Body of pancreas (tissue), 4 donors: ENCODE results near the gene TGFB1I1. TPM values are rescaled to one million over a fixed set of nuclear protein-coding genes. Genes with fewer than 3 reads are reported as not detected.

Experiments
- ATAC-seq: fragments of 150-250 bp; one replicate; pipeline ENCODE4 v1.9.1; 2016
- DNase-seq, 4 donors: peaks; one replicate each; pipeline ENCODE4 v3.0.0-alpha.2; 2019
- H3K27ac ChIP-seq, 4 donors: fragments of 200-600 bp; sonication (generic); 1 replicate in 3 of 4; 2 replicates in 1 of 4; pipeline versions ENCODE4 v1.5.1 to v1.6.1; 2016 to 2019; ENCODE audit warnings: mild to moderate bottlenecking in 1 of 4, mixed read lengths in 1 of 4, moderate library complexity in 1 of 4
- H3K27me3 ChIP-seq, 2 donors: fragments of 200-600 bp; sonication (generic); one replicate each; pipeline ENCODE4 v1.6.0; 2016; ENCODE audit warnings: mild to moderate bottlenecking in 1 of 2
- H3K36me3 ChIP-seq, 2 donors: fragments of 200-600 bp; sonication (generic); replicated peaks in 1 of 2; 2 replicates each; pipeline ENCODE4 v1.5.1; 2016; ENCODE audit warnings: low read depth in 2 of 2; ENCODE audit not compliant: insufficient read depth in 1 of 2
- H3K4me1 ChIP-seq: fragments of 200-600 bp; sonication (generic); one replicate; pipeline ENCODE4 v1.6.0; 2016
- H3K4me3 ChIP-seq, 2 donors: fragments of 200-600 bp; sonication (generic); 1 replicate in 1 of 2; 2 replicates in 1 of 2; pipeline ENCODE4 v1.5.1; 2016 to 2019
- H3K9me3 ChIP-seq, 3 donors: fragments of 200-600 bp; sonication (generic); 1 replicate in 2 of 3; 2 replicates in 1 of 3; pipeline ENCODE4 v1.5.1; 2016
- CTCF ChIP-seq, 7 experiments: fragments of 450-650 bp in 4 of 7; fragments of 200-600 bp in 3 of 7; sonication (generic) in 3 of 7; IDR thresholded peaks; one replicate each; pipeline ENCODE4 v1.5.1; 2016 to 2019; ENCODE audit warnings: antibody characterized with exemption in 7 of 7
- POLR2A ChIP-seq, 3 donors: fragments of 450-650 bp; IDR thresholded peaks; one replicate each; pipeline ENCODE4 v1.6.1; 2016; ENCODE audit warnings: antibody characterized with exemption in 3 of 3, mild to moderate bottlenecking in 2 of 3
- WGBS, 2 donors: methylation state at CpG; one replicate each; pipeline ENCODE4 v1.1.5; 2017; 5-methylcytosine and 5-hydroxymethylcytosine counted together
- intact Hi-C: fragments of 100-400 bp; cut with DNase I; formaldehyde crosslinking; loops from one replicate; pipeline ENCODE4 v1.15.1; 2023
- total RNA-seq, 2 donors: library from RNA; depleted of rRNA; stranded (reverse); fragments of >200 nt; gene quantifications; one replicate each; pipeline ENCODE4 v1.1.0, GENCODE V29; 2016

Gene TGFB1I1
- total RNA-seq, 2 donors from 2014 or later, result 8.6 to 16.6 TPM

GRCh38 chr16:31461201-31461920 is 10.6 kb upstream of the TGFB1I1 start:
- no peak overlapping the region for H3K27ac ChIP-seq
- DNase-seq (no peak), ATAC-seq (no peak)
- H3K27me3 ChIP-seq, result no peaks in the 10 kb centered on the region
- intact Hi-C loops, result no loop called here
- H3K9me3 ChIP-seq, result no peaks in the 10 kb centered on the region
- TF ChIP-seq CTCF (IDR thresholded peaks at IDR 0.05) (no peak), POLR2A (IDR thresholded peaks at IDR 0.05) (no peak)
- no peak overlapping the region for H3K4me3 ChIP-seq
- peaks cover 27% of the 10 kb centered on the region for H3K4me1 ChIP-seq
- H3K36me3 ChIP-seq, result peaks cover 0 to 12% of the 10 kb centered on the region in 2 donors
- 80 to 83% methylated on average over 7 to 10 of the region's 10 CpGs for WGBS, 2 donors

GRCh38 chr16:31461921-31462804 is 9.8 kb upstream of the TGFB1I1 start:
- no peaks in the 10 kb centered on the region for H3K27me3 ChIP-seq
- DNase-seq (no peak), ATAC-seq (no peak)
- intact Hi-C loops, result no loop called here
- H3K27ac ChIP-seq, result no peak overlapping the region
- no peak overlapping the region for H3K4me3 ChIP-seq
- TF ChIP-seq CTCF (IDR thresholded peaks at IDR 0.05), result no peak
- TF ChIP-seq POLR2A (IDR thresholded peaks at IDR 0.05), result no peak
- peaks cover 19% of the 10 kb centered on the region for H3K4me1 ChIP-seq
- peaks cover 0 to 12% of the 10 kb centered on the region in 2 donors for H3K36me3 ChIP-seq
- 89 to 90% methylated on average over 16 to 33 of the region's 35 CpGs for WGBS, 2 donors
- H3K9me3 ChIP-seq, result no peaks in the 10 kb centered on the region

- H3K27me3 ChIP-seq, result no peaks in the 10 kb centered on the region
- H3K27ac ChIP-seq, result no peak overlapping the region
- 92 to 97% methylated on average over 14 to 33 of the region's 36 CpGs for WGBS, 2 donors
- no peaks in the 10 kb centered on the region for H3K9me3 ChIP-seq
- intact Hi-C loops, result no loop called here
- peaks cover 0 to 12% of the 10 kb centered on the region in 2 donors for H3K36me3 ChIP-seq
- TF ChIP-seq CTCF (IDR thresholded peaks at IDR 0.05) (no peak), POLR2A (IDR thresholded peaks at IDR 0.05) (no peak)
- ATAC-seq, result no peak
- DNase-seq, result no peak
- no peak overlapping the region for H3K4me3 ChIP-seq
- peaks cover 9% of the 10 kb centered on the region for H3K4me1 ChIP-seq
These were observed 7.6 kb upstream of the TGFB1I1 start for GRCh38 chr16:31464348-31464769.

GRCh38 chr16:31464781-31465260 is 7.1 kb upstream of the TGFB1I1 start:
- intact Hi-C loops, result no loop called here
- Histone ChIP-seq H3K4me3 (no peak overlapping the region), H3K36me3 (peaks cover 0 to 12% of the 10 kb centered on the region in 2 donors), H3K27ac (no peak overlapping the region), H3K4me1 (peaks cover 9% of the 10 kb centered on the region), H3K27me3 (no peaks in the 10 kb centered on the region), H3K9me3 (no peaks in the 10 kb centered on the region)
- ATAC-seq (no peak), DNase-seq (no peak)
- no peak for TF ChIP-seq POLR2A (IDR thresholded peaks at IDR 0.05)
- 91 to 95% methylated on average over 9 to 16 of the region's 17 CpGs for WGBS, 2 donors

GRCh38 chr16:31465788-31466370 is 6.1 kb upstream of the TGFB1I1 start:
- intact Hi-C loops, result no loop called here
- DNase-seq, result no peak
- peaks cover 0 to 12% of the 10 kb centered on the region in 2 donors for H3K36me3 ChIP-seq

More at GRCh38 chr16:31465788-31466370, 6.1 kb upstream of the TGFB1I1 start:
- no peak overlapping the region for H3K27ac ChIP-seq
- WGBS, 2 donors, result 85 to 89% methylated on average over 13 to 20 of the region's 20 CpGs
- H3K27me3 ChIP-seq, result no peaks in the 10 kb centered on the region
- no peak for ATAC-seq
- H3K4me1 ChIP-seq, result no peaks in the 10 kb centered on the region
- no peak for TF ChIP-seq POLR2A (IDR thresholded peaks at IDR 0.05)
- H3K4me3 ChIP-seq, result no peak overlapping the region
- H3K9me3 ChIP-seq, result no peaks in the 10 kb centered on the region
